ENCODE results near the gene P2RX7.
A peak's percentile ranks its signal among the peaks of the same experiment; 100 is the strongest.

The P2RX7 gene

GRCh38 chr12:121095544-121096198 is 37.0 kb upstream of the P2RX7 start:
- H3K27ac ChIP-seq (ENCODE audit: insufficient read depth in 1 of 2, low read depth in 1 of 2, low read length in 2 of 2, poor library complexity in 1 of 2, severe bottlenecking in 2 of 2) = no peak overlapping the region
- no peaks in the 10 kb centered on the region for H3K36me3 ChIP-seq (ENCODE audit: control insufficient read depth in 4 of 4, insufficient read depth in 4 of 4, low read length in 3 of 4)
- CTCF ChIA-PET = interaction anchor here (0.5 to 7.1 kb wide), 10 partner anchors 10 to 531 kb away, joined by 3 to 61 read pairs (median 4); no protein-coding TSS in a partner anchor
- peaks cover 9 to 39% (median 24%) of the 10 kb centered on the region in 4 experiments for H3K4me1 ChIP-seq (ENCODE audit: control extremely low read depth in 1 of 4, control insufficient read depth in 4 of 4, insufficient read depth in 4 of 4, low read length in 3 of 4)
- POLR2A ChIA-PET = no interaction called here
- H3K9me3 ChIP-seq (ENCODE audit: control extremely low read depth in 1 of 5, control insufficient read depth in 4 of 5, insufficient read depth in 2 of 5, low read depth in 1 of 5, low read length in 4 of 5) = peaks cover 0 to 9% (median 0%) of the 10 kb centered on the region in 5 experiments
- whole genome bisulfite sequencing (ENCODE audit: insufficient coverage) = under 1% methylated on average over 33 of the region's 33 CpGs
- DNase-seq = peak; percentile 77 to 87 (median 83)
- H3K27me3 ChIP-seq (replicated peaks in 2 of 5; ENCODE audit: control insufficient read depth in 4 of 5, insufficient read depth in 5 of 5, low read length in 4 of 5) = no peaks in the 10 kb centered on the region
- peak overlapping the region in 6 of 7 experiments; percentile 11 to 77 (median 53) for H3K4me3 ChIP-seq (ENCODE audit: control insufficient read depth in 1 of 7, extremely low read depth in 1 of 7, insufficient read depth in 4 of 7, low read depth in 2 of 7, low read length in 6 of 7)

DNA sequence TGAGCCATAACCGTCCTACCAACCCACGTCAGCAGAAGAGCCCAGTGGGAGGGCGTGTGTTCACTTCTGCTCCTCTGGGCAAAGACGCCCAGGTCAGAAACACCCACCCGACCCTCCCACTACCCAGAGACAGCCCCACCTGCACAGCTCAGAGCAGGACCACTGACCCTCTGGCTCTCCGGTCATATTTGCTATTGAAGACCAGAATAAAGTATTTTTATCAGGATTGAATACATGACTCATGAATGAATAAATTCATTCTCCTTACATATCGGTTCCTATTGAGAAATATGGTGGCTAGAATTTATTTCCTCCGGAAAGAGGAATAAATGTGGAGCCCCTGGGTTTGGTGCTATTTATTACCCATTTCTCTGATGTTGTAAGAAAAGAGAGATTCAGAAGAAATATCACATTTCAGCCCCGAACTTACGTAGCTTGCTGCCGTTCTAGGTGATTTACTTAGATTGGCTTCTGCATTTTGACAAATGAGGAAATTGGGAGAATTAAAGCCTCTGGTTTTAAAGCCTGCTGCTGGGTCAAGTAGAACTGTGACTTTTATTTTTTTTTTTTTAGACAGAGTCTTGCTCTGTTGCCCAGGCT is 36.4 kb upstream of the P2RX7 start:
- Histone ChIP-seq H3K27ac (ENCODE audit: insufficient read depth in 1 of 2, low read depth in 1 of 2, low read length in 2 of 2, poor library complexity in 1 of 2, severe bottlenecking in 2 of 2) (no peak overlapping the region), H3K4me3 (ENCODE audit: control insufficient read depth in 1 of 7, extremely low read depth in 1 of 7, insufficient read depth in 4 of 7, low read depth in 2 of 7, low read length in 6 of 7) (peak overlapping the region in 6 of 7 experiments; percentile 11 to 77 (median 53)), H3K36me3 (ENCODE audit: control insufficient read depth in 4 of 4, insufficient read depth in 4 of 4, low read length in 3 of 4) (no peaks in the 10 kb centered on the region), H3K9me3 (ENCODE audit: control extremely low read depth in 1 of 5, control insufficient read depth in 4 of 5, insufficient read depth in 2 of 5, low read depth in 1 of 5, low read length in 4 of 5) (peaks cover 0 to 9% (median 0%) of the 10 kb centered on the region in 5 experiments), H3K4me1 (ENCODE audit: control extremely low read depth in 1 of 4, control insufficient read depth in 4 of 4, insufficient read depth in 4 of 4, low read length in 3 of 4) (peaks cover 9 to 37% (median 24%) of the 10 kb centered on the region in 4 experiments), H3K27me3 (replicated peaks in 2 of 5; ENCODE audit: control insufficient read depth in 4 of 5, insufficient read depth in 5 of 5, low read length in 4 of 5) (no peaks in the 10 kb centered on the region)
- WGBS (ENCODE audit: insufficient coverage) = 7% methylated on average over 2 of the region's 11 CpGs
- DNase-seq = peak in 2 of 3 donors; percentile 56 to 63
- CTCF ChIA-PET = interaction anchor here (1.0 to 7.1 kb wide), 6 partner anchors 10 to 126 kb away, joined by 3 to 61 read pairs (median 4); no protein-coding TSS in a partner anchor
- POLR2A ChIA-PET = interaction anchor here (0.6 kb wide), 1 partner anchor 598 kb away, joined by 3 read pairs; no protein-coding TSS in a partner anchor

DNA sequence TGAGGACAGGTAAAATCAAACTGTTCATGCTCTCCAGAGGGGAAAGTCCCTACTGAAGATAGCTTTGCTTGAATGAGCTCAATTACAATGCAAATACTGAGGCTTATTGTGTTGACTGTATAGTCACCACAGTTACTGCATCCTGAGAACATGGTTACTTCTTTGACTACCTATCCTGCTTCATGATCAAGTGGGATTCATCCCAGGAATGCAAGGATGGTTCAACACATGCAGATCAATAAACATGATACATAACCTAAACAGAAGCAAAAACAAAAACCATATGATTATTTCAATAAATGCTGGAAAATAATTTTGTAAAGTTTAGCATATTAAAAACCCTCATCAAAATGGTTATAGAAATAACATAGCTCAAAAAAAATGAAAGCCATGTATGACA is 32.9 kb upstream of the P2RX7 start:
- CTCF ChIA-PET = interaction anchor here (1.0 to 2.4 kb wide), 4 partner anchors 28 to 41 kb away, joined by 3 to 8 read pairs (median 4); no protein-coding TSS in a partner anchor

DNA sequence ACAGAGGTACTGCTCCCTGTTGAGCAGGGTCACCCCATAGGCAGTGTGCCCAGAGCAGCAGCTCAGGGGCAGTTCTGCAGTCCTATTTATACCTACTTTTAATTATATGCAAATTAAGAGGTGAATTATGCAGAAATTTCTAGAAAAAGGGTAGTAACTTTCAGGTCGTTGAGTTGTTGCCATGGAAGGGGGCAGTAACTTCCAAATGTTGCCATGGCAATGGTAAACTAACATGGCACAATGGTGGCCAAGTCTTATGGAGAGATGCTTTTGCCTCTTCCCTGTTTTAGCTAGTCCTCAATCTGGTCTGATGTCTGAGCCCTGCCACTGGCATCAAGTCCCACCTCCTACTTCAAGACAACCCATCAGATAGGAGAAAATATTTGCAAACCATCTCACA is 30.4 kb upstream of the P2RX7 start:
- no peaks in the 10 kb centered on the region for H3K4me1 ChIP-seq (ENCODE audit: control extremely low read depth in 1 of 4, control insufficient read depth in 4 of 4, insufficient read depth in 4 of 4, low read length in 3 of 4)
- DNase-seq = peak in 1 of 3 donors; percentile 36
- no peak overlapping the region for H3K4me3 ChIP-seq (ENCODE audit: control insufficient read depth in 1 of 7, extremely low read depth in 1 of 7, insufficient read depth in 4 of 7, low read depth in 2 of 7, low read length in 6 of 7)
- no peaks in the 10 kb centered on the region for H3K36me3 ChIP-seq (ENCODE audit: control insufficient read depth in 4 of 4, insufficient read depth in 4 of 4, low read length in 3 of 4)
- H3K27me3 ChIP-seq (replicated peaks in 2 of 5; ENCODE audit: control insufficient read depth in 4 of 5, insufficient read depth in 5 of 5, low read length in 4 of 5) = no peaks in the 10 kb centered on the region
- peaks cover 0 to 18% (median 4%) of the 10 kb centered on the region in 5 experiments for H3K9me3 ChIP-seq (ENCODE audit: control extremely low read depth in 1 of 5, control insufficient read depth in 4 of 5, insufficient read depth in 2 of 5, low read depth in 1 of 5, low read length in 4 of 5)
- POLR2A ChIA-PET = no interaction called here
- CTCF ChIA-PET = interaction anchor here (1.0 to 1.8 kb wide), 4 partner anchors 10 to 44 kb away, joined by 3 to 7 read pairs (median 4); no protein-coding TSS in a partner anchor
- 43% methylated on average over 1 of the region's 1 CpG for WGBS (ENCODE audit: insufficient coverage)
- H3K27ac ChIP-seq (ENCODE audit: insufficient read depth in 1 of 2, low read depth in 1 of 2, low read length in 2 of 2, poor library complexity in 1 of 2, severe bottlenecking in 2 of 2) = no peak overlapping the region

More for the DNA sequence above, 32.9 kb upstream of the P2RX7 start:
- no peak for DNase-seq
- Histone ChIP-seq H3K4me1 (ENCODE audit: control extremely low read depth in 1 of 4, control insufficient read depth in 4 of 4, insufficient read depth in 4 of 4, low read length in 3 of 4) (peaks cover 2 to 16% (median 15%) of the 10 kb centered on the region in 4 experiments), H3K27me3 (replicated peaks in 2 of 5; ENCODE audit: control insufficient read depth in 4 of 5, insufficient read depth in 5 of 5, low read length in 4 of 5) (no peaks in the 10 kb centered on the region), H3K36me3 (ENCODE audit: control insufficient read depth in 4 of 4, insufficient read depth in 4 of 4, low read length in 3 of 4) (no peaks in the 10 kb centered on the region), H3K27ac (ENCODE audit: insufficient read depth in 1 of 2, low read depth in 1 of 2, low read length in 2 of 2, poor library complexity in 1 of 2, severe bottlenecking in 2 of 2) (no peak overlapping the region), H3K4me3 (ENCODE audit: control insufficient read depth in 1 of 7, extremely low read depth in 1 of 7, insufficient read depth in 4 of 7, low read depth in 2 of 7, low read length in 6 of 7) (no peak overlapping the region), H3K9me3 (ENCODE audit: control extremely low read depth in 1 of 5, control insufficient read depth in 4 of 5, insufficient read depth in 2 of 5, low read depth in 1 of 5, low read length in 4 of 5) (peaks cover 0 to 17% (median under 1%) of the 10 kb centered on the region in 5 experiments)
- POLR2A ChIA-PET = no interaction called here

DNA sequence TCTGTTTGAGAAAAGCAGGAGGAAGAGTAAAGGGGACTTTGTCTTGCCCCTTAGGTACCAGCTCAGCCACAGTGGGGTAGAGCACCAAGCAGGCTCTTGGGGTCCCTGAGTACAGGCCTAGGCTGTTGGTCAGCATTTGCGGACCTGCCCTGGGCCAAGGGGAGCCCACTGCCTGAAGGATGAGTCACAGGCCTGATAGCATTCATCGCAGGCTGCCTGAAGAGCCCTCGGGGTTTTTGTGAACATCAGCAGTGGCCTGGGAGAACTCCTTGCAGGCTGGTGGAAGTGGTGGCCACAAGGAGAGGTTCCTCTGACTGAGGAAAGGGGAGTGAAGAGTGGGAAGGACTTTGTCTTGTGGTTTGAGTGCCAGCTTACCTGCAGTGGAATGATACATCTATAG is 25.0 kb upstream of the P2RX7 start:
- ChIA-PET CTCF (interaction anchor here (1.1 kb wide), 1 partner anchor 48 kb away, joined by 3 read pairs; no protein-coding TSS in a partner anchor), POLR2A (no interaction called here)
- Histone ChIP-seq H3K4me1 (ENCODE audit: control extremely low read depth in 1 of 4, control insufficient read depth in 4 of 4, insufficient read depth in 4 of 4, low read length in 3 of 4) (peaks cover 0 to 3% (median 2%) of the 10 kb centered on the region in 4 experiments), H3K27ac (ENCODE audit: insufficient read depth in 1 of 2, low read depth in 1 of 2, low read length in 2 of 2, poor library complexity in 1 of 2, severe bottlenecking in 2 of 2) (no peak overlapping the region), H3K9me3 (ENCODE audit: control extremely low read depth in 1 of 5, control insufficient read depth in 4 of 5, insufficient read depth in 2 of 5, low read depth in 1 of 5, low read length in 4 of 5) (peaks cover 0 to 9% (median 4%) of the 10 kb centered on the region in 5 experiments), H3K27me3 (replicated peaks in 2 of 5; ENCODE audit: control insufficient read depth in 4 of 5, insufficient read depth in 5 of 5, low read length in 4 of 5) (no peaks in the 10 kb centered on the region), H3K36me3 (ENCODE audit: control insufficient read depth in 4 of 4, insufficient read depth in 4 of 4, low read length in 3 of 4) (no peaks in the 10 kb centered on the region), H3K4me3 (ENCODE audit: control insufficient read depth in 1 of 7, extremely low read depth in 1 of 7, insufficient read depth in 4 of 7, low read depth in 2 of 7, low read length in 6 of 7) (no peak overlapping the region)
- WGBS (ENCODE audit: insufficient coverage) = 85% methylated on average over 3 of the region's 3 CpGs
- no peak for DNase-seq

- Histone ChIP-seq H3K4me1 (ENCODE audit: control extremely low read depth in 1 of 4, control insufficient read depth in 4 of 4, insufficient read depth in 4 of 4, low read length in 3 of 4) (peaks cover 0 to 7% (median 3%) of the 10 kb centered on the region in 4 experiments), H3K27me3 (replicated peaks in 2 of 5; ENCODE audit: control insufficient read depth in 4 of 5, insufficient read depth in 5 of 5, low read length in 4 of 5) (no peaks in the 10 kb centered on the region), H3K9me3 (ENCODE audit: control extremely low read depth in 1 of 5, control insufficient read depth in 4 of 5, insufficient read depth in 2 of 5, low read depth in 1 of 5, low read length in 4 of 5) (peaks cover 0 to 9% (median 4%) of the 10 kb centered on the region in 5 experiments), H3K4me3 (ENCODE audit: control insufficient read depth in 1 of 7, extremely low read depth in 1 of 7, insufficient read depth in 4 of 7, low read depth in 2 of 7, low read length in 6 of 7) (no peak overlapping the region), H3K27ac (ENCODE audit: insufficient read depth in 1 of 2, low read depth in 1 of 2, low read length in 2 of 2, poor library complexity in 1 of 2, severe bottlenecking in 2 of 2) (no peak overlapping the region), H3K36me3 (ENCODE audit: control insufficient read depth in 4 of 4, insufficient read depth in 4 of 4, low read length in 3 of 4) (no peaks in the 10 kb centered on the region)
- no peak for DNase-seq
- POLR2A ChIA-PET = no interaction called here
- WGBS (ENCODE audit: insufficient coverage) = 75% methylated on average over 4 of the region's 5 CpGs
- CTCF ChIA-PET = interaction anchor here (0.7 to 7.4 kb wide), 10 partner anchors 11 to 459 kb away, joined by 3 to 64 read pairs (median 4); no protein-coding TSS in a partner anchor
Measured at GRCh38 chr12:121108492-121108891, 24.2 kb upstream of the P2RX7 start.
